Prostate gland (tissue), 2 donors: ENCODE measurements around the gene ZNF365. TPM values are rescaled to one million over a fixed set of nuclear protein-coding genes. Genes with fewer than 3 reads are reported as not detected.

Experiments used
- DNase-seq: peaks from one replicate; pipeline ENCODE4 v3.0.0-alpha.2; 2019; ENCODE audit warnings: low spot score
- H3K27ac ChIP-seq, 2 donors: fragments of 200-600 bp; sonication (generic); 2 replicates each; pipeline ENCODE4 v1.5.1; 2017 to 2019
- H3K27me3 ChIP-seq: fragments of 200-600 bp; sonication (generic); replicated peaks from 2 replicates; pipeline ENCODE4 v1.5.1; 2019; ENCODE audit not compliant: insufficient read depth
- H3K36me3 ChIP-seq, 2 donors: fragments of 200-600 bp; sonication (generic); 1 replicate in 1 of 2; 2 replicates in 1 of 2; pipeline versions ENCODE4 v1.5.1 to v1.8.1; 2017 to 2019
- H3K4me1 ChIP-seq: fragments of 200-600 bp; sonication (generic); replicated peaks from 2 replicates; pipeline ENCODE4 v1.5.1; 2019
- H3K4me3 ChIP-seq, 2 donors: fragments of 200-600 bp; sonication (generic); 2 replicates each; pipeline ENCODE4 v1.5.1; 2017 to 2019
- H3K9me3 ChIP-seq: fragments of 200-600 bp; sonication (generic); 2 replicates; pipeline ENCODE4 v1.5.1; 2017
- POLR2A ChIP-seq: fragments of 450-650 bp; IDR thresholded peaks from one replicate; pipeline ENCODE4 v1.6.1; 2016; ENCODE audit warnings: antibody characterized with exemption, mild to moderate bottlenecking
- POLR2AphosphoS5 ChIP-seq: sonication (generic); formaldehyde crosslinking; IDR thresholded peaks from one replicate; pipeline ENCODE4 v1.6.1; 2017; ENCODE audit warnings: antibody characterized with exemption
- WGBS: methylation state at CpG from one replicate; pipeline ENCODE4 v1.1.5; 2018; 5-methylcytosine and 5-hydroxymethylcytosine counted together
- intact Hi-C: fragments of 100-400 bp; cut with DNase I; formaldehyde crosslinking; loops from one replicate; pipeline ENCODE4 v1.14.2; 2022
- small RNA-seq, 2 donors: library from RNA; depleted of rRNA; stranded (forward); fragments of <200 nt; gene quantifications; one replicate each; pipeline ENCODE3, GENCODE V24; 2016
- total RNA-seq, 2 donors: library from RNA; depleted of rRNA; stranded (reverse); fragments of >200 nt; gene quantifications; one replicate each; pipeline ENCODE4 v1.1.0, GENCODE V29; 2016
- TF ChIP-seq, protein P1 (sequence below), 4 experiments: fragments of 200-600 bp in 2 of 4; fragments of 450-650 bp in 2 of 4; sonication (generic) in 2 of 4; IDR thresholded peaks; 1 replicate in 3 of 4; 2 replicates in 1 of 4; pipeline ENCODE4 v1.5.1; 2016 to 2019; ENCODE audit warnings: antibody characterized with exemption in 4 of 4, mild to moderate bottlenecking in 2 of 4, moderate library complexity in 2 of 4

ZNF365 gene
- total RNA-seq, 2 donors from 2014 or later: 0.55 to 3.5 TPM

GRCh38 chr10:62443866-62444265, 69.7 kb downstream of the ZNF365 start:
- Histone ChIP-seq H3K27me3 (no peaks in the 10 kb centered on the region), H3K4me3 (no peak overlapping the region), H3K4me1 (no peaks in the 10 kb centered on the region), H3K27ac (no peak overlapping the region), H3K36me3 (no peaks in the 10 kb centered on the region), H3K9me3 (no peaks in the 10 kb centered on the region)
- TF ChIP-seq, protein P1, sequence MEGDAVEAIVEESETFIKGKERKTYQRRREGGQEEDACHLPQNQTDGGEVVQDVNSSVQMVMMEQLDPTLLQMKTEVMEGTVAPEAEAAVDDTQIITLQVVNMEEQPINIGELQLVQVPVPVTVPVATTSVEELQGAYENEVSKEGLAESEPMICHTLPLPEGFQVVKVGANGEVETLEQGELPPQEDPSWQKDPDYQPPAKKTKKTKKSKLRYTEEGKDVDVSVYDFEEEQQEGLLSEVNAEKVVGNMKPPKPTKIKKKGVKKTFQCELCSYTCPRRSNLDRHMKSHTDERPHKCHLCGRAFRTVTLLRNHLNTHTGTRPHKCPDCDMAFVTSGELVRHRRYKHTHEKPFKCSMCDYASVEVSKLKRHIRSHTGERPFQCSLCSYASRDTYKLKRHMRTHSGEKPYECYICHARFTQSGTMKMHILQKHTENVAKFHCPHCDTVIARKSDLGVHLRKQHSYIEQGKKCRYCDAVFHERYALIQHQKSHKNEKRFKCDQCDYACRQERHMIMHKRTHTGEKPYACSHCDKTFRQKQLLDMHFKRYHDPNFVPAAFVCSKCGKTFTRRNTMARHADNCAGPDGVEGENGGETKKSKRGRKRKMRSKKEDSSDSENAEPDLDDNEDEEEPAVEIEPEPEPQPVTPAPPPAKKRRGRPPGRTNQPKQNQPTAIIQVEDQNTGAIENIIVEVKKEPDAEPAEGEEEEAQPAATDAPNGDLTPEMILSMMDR (IDR thresholded peaks at IDR 0.05): no peak
- TF ChIP-seq POLR2A (no peak), POLR2AphosphoS5 (no peak)
- no peak for DNase-seq
- intact Hi-C loops: loop anchor here (5.0 kb wide), 1 partner anchor 713 kb away; no protein-coding TSS in a partner anchor

GRCh38 chr10:62446627-62447026, 72.5 kb downstream of the ZNF365 start:
- no peak for DNase-seq
- WGBS: 78% methylated on average over 5 of the region's 5 CpGs
- H3K4me3 ChIP-seq: no peak overlapping the region
- H3K27me3 ChIP-seq: no peaks in the 10 kb centered on the region
- intact Hi-C loops: no loop called here
- no peak overlapping the region for H3K27ac ChIP-seq
- H3K36me3 ChIP-seq: no peaks in the 10 kb centered on the region
- H3K9me3 ChIP-seq: no peaks in the 10 kb centered on the region
- no peaks in the 10 kb centered on the region for H3K4me1 ChIP-seq
- TF ChIP-seq, protein P1 (IDR thresholded peaks at IDR 0.05): no peak

DNA sequence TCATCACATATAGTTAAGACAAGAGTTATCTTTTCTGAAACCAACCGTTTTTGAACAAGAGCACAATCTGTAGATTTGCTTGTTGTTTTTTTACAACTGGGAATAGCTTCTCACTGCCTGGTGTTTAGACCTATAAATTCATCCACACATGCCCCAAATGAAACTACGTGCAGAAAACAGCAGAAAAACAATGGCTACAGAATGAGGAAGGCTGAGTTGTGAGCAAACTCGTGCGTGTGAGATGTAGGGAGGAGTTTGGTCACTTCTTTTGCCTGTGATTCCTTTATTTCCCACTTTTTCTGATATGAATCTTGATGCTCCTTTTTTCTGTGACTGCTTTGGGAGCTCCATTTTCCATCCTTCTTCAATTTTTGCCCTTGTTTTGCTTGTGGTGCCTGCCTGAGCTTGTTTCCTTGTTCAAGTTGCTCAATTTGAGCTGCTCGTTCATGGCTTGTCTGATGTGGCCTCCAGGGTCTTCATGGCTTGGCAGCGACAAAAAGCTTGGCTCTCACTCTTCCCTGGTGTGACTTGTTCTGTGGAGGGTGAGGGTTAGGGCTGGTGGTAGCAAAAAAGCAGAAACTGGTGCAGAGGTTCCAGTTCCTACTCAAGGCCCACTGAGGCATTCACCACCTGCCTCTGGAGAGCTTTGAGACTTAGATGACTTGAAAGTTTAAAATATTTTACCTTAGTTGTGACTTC, 76.9 kb downstream of the ZNF365 start:
- no peak overlapping the region for H3K27ac ChIP-seq
- 57% methylated on average over 6 of the region's 6 CpGs for WGBS
- no peak for DNase-seq
- H3K4me3 ChIP-seq: no peak overlapping the region
- no peaks in the 10 kb centered on the region for H3K36me3 ChIP-seq
- TF ChIP-seq POLR2AphosphoS5: no peak
- TF ChIP-seq POLR2A: no peak
- TF ChIP-seq, protein P1 (IDR thresholded peaks at IDR 0.05): no peak
- H3K9me3 ChIP-seq: no peaks in the 10 kb centered on the region
- intact Hi-C loops: no loop called here
- H3K4me1 ChIP-seq: no peaks in the 10 kb centered on the region
- no peaks in the 10 kb centered on the region for H3K27me3 ChIP-seq

DNA sequence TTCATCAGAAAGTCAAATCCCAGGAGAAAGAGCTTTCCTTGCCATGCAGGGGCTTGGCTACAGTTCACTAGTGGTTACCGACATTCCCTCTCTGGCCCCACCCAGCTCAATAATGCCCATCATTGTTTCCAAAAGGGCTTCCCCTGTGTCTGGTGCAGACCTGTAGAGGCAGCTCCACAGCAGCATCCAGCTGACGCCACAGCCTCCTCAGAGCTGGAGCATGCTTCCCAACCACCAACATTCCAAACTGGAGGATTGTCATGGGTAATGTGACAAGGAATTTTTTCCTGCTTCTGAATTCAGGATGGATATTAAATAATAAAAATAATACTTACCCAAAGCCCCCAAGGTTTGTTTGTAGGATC, 77.4 kb downstream of the ZNF365 start:
- H3K27ac ChIP-seq: no peak overlapping the region
- DNase-seq: no peak
- no peaks in the 10 kb centered on the region for H3K36me3 ChIP-seq
- H3K27me3 ChIP-seq: no peaks in the 10 kb centered on the region
- no peaks in the 10 kb centered on the region for H3K4me1 ChIP-seq
- 83% methylated on average over 2 of the region's 2 CpGs for whole genome bisulfite sequencing
- no peak overlapping the region for H3K4me3 ChIP-seq
- no peaks in the 10 kb centered on the region for H3K9me3 ChIP-seq
- intact Hi-C loops: no loop called here
- TF ChIP-seq POLR2AphosphoS5: no peak
- TF ChIP-seq, protein P1 (IDR thresholded peaks at IDR 0.05): no peak
- TF ChIP-seq POLR2A: no peak

Small RNA genes lying within 50 kb of the gene (small RNA-seq; reads per million reads assigned to genes)
- gene RN7SL591P: 0 reads per million in 2 donors

Other genes starting within 250 kb of the ZNF365 start
- gene RTKN2, start 105.5 kb upstream of the ZNF365 start, total RNA-seq: 1 to 10 TPM; 2.1 to 3.6 TPM